HUDEP-2 (cell line): ENCODE measurements around the gene DTNB.

Experiments used
- DNase-seq, 76 experiments: peaks; one replicate each; lab custom pipeline; 2025; ENCODE audit not compliant: unreplicated experiment in 76 of 76; lab: John Stamatoyannopoulos, UW

Gene DTNB

DNA sequence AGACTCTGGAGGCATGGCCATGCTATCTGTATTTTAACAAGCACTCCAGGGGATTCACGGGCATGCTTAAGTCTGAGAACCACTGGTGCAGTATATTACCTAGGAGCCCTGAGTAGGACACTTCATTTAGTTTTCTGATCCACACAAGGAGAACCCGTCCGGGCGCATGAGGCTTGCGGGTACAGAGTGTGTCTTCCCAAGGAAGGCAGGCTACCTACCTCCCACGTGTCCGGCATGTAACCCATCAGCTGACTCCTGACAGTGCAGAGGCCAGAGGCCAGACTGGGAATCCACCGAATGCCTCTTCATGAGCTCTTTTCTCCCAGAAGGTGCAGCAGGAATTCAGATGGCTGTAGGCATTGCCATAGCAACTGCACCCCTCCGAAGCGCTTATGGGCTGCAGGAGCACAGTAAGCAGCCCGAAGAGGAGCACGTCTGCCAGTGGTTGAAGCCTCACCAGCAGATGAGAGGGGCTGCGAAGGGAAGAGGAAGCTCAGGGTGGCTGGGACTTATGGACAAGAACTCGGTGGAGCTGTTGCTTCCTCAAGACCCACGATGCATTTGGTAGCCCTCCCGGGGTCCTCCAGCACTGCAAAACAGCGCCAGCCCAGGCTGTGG is 297.9 kb downstream of the DTNB start:
- no peak for DNase-seq

DNA sequence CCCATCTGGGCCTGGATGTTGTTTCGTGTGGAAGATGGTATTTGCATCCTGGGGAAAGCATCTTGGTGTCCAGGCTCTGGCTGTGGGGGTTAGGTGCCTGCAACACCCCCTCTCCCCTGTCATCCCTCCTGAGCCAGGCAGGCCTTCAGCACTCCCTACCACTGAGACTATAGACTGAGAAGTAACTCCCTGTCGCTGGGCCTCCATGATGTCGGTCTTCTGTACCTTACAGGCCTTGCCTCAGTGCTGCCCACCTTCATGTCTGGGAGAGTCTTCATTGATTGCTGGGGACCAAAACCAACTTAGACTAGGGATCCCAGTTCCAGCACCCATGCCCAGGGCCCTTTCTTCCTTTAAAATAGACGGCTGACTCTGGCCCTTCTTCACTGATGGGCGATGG is 298.6 kb downstream of the DTNB start:
- no peak for DNase-seq

DNA sequence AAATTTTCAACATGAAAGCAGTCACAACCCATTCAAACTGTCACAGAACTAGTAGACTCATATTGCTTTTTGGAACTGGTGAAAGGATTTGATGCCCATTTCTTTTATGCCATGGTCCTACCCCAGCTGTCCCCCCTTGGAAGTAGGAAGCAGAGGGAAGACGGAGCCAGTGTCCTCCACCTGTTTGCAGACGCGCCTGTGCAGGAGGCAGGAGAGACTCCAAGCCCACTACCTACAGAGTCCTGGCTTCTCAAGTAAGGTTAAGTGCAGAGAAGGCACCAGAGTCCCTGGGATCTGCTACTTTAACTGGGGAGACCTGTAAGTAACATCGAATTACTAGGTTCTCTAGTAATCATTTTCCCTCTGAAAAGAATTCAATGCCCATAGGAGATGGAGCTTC is 299.0 kb downstream of the DTNB start:
- no peak for DNase-seq

DNA sequence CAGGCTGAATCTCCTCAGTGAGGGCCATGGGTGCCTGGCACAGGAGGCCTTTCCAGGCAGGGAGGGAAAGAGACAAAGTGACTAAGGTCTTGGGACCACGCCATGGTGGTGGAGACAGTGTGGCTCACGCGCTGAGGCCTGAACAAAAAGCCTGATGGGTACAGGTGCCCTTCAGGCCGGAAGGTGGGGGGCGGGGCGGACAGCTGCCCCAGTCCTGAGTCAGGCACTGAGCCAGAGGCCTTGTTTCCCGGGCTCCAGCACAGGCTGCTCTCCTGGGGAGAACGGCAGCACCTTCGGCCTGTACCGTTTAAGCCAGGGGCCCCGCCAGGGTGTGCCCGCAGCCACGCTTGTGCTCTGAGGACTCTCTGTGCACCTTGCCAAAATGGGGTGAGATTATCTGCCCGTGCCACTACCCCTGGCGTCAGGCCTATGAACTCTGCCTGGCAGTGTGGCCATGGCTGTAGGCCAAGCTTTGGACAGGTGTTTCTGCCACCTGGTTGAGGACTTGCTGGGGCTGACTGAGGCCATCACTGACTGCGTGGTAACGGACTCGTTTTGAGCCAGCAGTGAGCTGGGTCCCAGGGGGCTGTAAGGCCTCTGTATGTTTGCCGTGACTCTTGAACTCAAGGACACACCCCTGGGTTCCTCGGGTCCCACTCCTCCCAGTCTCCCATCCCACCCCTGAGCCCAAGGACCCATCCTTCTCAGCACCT is 300.0 kb downstream of the DTNB start:
- DNase-seq, result peak in 38 of 76 experiments; percentile 1 to 55 (median 24)

DNA sequence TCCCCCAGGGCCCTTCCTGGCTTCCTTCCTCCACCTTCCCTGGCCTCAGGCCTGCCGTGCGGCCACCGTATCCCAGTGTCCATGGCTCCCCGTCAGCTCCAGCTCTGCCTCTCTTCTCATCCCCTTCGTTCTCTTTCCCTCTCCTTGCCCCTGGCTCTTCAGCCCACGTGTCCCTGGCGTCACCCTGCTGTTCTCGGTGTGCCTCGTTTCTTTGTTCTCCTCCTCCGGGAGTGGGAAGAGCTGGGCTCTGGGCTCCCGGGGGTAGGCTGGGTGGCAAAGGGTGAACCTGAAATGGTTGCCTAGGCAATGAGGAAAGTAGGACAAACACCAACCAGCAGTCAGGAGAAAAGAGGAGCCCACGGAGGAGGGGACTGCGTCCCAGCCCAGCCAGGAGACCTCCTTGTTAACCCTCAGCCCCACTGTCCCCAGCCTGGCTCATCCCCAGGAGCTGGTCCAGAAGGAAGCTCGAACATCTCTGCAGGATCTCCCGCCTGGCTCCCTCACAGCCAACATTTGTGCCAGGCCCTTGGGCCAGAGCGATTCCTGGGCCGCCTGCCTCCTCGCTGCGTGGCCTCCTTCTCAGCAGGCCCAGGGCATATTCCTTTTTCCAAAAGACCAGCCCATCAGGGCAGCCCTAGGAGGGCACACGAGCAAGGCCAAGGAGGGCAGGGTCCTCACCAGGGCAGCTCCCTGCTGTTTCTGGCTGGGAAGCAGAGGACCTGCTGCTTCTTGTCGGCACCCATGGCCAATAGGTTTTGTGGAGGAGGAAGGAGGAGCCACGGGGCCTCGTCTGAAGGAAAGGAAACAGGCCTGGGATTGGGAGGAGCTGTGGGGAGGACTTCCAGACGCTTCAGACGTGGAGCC is 300.7 kb downstream of the DTNB start:
- no peak for DNase-seq

DNA sequence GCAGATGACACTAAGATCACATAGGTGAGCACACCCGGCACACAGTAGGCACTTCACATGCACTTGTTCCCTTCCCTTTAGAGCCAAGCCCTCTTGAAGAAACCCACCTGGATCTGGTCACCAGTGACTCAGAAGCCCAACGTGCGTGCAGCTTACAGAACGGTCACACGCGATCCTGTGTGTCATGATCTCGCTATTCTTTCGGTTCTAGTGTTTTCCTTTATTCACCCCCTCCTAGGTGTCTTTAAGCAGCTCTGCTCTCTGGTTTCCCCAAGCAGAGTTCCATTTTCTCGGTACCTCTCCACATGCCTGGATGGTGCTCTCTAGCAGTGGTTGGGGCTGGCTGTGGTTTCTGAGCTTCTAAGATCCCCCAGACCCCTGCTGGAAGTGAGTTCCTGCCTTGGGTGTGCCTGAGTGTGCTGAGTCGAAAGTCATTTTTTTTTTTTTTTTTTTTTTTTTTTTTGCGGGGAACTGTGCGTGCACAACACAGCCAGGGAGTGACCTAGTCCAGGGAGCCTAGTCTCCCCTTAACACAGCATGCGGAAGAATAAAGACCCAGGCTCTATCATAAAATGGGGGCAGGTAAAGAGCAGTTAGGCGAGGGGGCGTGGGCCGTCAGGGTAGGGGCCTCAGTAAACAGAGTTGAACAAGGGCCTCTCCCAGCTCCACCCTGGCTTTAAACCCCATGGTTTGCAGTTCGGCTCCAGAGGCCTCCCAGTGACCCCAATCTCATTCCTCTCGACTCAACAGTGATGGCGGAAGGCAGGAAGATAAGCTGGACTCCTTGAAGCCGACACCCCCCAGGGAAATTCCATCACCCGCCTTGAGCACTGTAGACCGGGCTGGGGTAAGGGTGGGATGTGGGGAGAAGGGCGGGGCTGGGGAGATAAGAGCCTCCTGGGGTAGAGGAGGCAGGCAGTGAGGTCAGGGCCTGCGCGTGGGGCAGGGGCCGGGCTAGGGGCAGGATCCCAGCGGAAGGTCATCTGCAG is 301.8 kb downstream of the DTNB start:
- no peak for DNase-seq

DNA sequence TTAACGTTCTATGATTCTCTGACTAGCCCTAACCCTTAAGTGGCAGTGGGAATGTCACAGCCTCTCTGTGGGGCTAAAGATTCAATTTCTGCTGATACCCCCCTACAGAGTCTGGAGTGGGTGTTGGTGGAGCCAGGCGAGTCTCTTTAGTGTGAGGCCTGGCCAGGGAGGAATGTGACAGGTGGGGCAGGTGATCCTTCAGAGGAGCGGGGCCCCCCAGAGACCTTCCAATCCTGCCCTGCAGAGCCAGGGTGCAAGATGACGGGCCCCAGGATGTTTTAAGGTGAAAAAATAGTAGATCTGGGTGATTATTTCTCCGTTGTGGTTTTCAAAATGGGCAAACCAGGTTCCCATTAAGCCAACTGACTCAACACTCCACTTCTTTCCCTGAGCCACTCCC is 303.5 kb downstream of the DTNB start:
- DNase-seq, result no peak

DNA sequence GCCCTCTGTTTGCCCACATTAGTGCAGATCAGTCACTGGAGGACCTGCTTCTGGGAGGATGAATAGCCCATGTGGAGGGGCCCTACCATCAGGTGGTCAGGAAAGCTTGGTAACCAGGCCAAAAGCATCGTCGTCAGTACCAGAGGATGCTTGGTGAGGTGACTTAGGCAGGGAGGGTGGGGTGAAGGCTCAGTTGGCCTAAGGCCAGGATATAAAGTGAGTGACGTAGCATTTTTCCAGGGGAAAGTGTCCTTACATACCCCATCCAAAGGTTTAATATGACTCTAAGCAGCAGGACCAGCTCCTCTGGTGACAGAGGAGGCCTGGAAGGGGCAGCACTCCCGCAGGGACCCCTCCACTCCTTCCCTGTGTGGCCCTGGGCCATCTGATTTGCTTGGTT is 303.9 kb downstream of the DTNB start:
- DNase-seq, result no peak

DNA sequence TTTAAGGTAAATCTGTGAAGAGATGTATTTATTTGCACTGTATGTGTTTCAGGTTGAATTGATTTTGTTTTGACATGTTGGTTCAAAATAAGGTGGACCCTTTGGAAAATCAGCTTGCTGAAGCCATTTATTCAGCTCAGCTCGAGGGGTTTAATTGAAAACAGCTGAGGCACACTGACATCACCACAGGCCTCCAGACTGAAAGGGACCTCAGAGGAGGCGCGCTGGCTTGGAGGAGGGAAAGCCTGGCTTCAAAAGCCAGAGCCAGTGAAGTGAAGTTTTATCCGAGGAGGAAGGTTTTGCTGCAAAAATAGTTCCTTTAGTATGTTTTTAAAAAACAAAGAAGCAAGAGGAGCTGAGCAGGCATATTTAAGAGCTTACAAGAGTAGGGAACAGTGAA is 304.7 kb downstream of the DTNB start:
- DNase-seq, result no peak

DNA sequence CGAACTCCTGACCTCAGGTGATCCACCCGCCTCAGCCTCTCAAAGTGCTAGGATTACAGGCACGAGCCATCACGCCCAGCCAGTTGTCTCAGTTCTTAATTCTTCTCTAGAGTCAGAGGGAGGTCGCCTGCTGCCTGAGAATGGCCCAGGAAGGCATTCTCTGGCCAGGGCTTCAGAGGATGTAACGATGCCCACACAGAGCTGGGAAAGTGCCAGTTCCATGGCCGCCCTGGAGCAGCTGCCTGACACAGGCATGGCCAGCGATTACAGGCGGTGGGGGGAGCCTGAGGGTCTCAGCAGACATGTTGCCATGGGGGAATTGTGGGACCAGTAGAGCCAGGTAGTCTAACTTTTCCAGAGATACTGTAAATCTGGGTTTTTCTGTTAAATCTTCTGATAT is 306.1 kb downstream of the DTNB start:
- DNase-seq, result no peak

DNA sequence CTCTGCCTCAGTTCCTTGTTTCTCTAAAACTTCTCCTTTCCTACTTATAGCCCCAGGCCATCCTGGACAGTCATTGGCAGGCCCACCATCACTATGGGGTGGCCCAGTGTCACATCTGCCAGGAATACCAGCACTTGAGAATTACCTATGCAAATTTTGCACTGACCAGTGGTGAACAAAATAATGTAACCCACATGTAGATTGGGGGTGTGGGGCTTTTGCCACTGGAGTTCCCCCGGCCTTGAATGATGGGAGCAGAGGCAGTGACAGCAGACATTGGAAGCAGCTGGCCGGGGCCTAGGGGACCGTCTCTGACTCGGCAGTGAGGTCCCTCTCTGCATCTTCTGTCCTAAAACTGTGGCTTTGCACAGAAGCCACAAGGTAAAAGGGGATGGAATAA is 306.7 kb downstream of the DTNB start:
- DNase-seq, result no peak

DNA sequence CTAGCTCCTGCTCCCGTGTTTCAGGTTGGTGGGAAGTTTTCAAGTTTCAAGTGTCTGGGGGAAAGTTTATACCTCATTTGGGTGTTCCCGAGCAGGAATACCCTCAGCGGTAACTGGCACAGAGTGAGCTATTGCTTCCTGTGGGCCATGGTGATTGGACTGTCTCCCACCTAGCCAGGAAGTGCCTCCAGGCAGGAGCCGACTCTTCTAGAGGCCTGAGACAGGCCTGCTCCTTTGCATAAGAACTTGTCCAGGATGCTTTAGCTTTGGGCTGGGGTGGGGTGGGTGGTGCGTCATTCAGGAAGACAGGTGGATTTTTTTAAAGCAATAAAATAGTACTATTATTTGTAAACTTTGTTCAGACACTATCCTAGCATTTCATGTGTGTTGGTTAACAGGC is 308.1 kb downstream of the DTNB start:
- DNase-seq, result no peak

DNA sequence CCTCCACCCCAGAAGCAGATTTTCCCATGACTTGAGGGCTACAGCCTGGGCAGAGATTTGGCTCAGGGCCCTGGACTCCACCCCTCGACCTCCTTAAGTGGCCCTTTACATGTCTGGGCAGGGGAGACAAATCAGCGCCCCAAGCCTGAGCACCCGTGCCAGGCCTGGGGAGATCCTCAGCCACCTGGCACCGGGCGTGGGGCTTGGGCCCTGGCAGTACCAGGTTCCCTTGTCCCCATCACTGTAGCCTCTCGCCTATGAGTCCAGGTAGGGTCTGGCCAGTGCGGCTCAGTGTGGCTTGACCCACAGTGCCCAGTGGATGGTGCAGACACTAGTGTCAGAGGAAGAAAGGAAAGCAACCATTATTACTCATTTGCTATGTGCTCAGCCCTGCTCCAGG is 309.6 kb downstream of the DTNB start:
- no peak for DNase-seq

DNA sequence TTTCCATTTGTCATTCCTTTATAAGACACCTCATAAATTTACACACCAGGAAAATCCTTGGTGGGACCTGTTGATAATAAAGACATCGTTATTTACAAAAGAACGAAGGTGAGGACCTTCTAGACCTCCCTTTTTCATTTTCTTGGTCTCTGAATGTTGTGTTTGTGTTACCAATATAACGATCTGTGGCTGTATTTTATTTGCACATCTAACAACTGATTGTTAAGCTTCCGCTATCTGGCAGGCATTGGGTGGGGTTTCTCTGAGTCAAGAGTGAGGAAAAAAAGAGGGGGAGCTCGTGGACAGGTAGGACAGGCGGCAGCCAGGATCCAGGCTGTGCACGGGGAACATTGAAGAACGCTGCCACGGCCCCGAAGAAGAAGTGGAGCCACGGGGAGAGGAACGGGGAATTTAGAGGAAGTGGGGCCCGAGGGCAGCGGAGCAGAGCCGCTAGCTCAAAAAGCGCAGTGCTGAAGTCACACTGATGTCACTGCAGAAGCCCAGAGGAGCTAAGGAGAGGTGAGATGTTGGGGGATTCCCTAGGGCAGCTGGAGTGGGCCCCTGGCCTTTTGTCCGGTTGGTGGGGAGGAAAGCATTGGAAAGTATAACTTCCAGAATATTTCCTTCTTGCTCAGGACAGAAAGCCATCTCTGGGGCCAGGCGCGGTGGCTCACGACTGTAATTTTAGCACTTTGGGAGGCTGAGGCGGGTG is 310.8 kb downstream of the DTNB start:
- DNase-seq, result peak in 6 of 76 experiments; percentile 4 to 34 (median 8)

DNA sequence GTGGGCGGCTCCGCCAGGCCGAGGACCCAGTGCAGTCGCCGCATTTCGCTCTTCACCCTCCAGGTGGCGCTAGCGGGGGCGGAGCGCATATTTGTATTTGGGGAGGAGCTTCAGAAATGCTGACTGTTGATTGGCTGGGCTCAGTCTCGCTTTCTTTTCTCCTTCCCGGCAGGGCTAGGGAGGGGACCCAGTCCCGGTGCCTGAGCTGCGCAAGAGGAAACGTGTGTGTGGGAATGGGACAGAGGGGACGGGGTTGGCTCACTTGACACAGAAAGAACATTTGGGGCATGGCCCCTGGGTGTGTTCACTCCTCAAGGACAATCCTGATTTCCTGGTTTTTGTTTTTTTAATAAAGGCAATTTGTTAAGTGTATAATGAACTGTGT is 311.3 kb downstream of the DTNB start:
- DNase-seq, result peak in 74 of 76 experiments; percentile 36 to 94 (median 84)

DNA sequence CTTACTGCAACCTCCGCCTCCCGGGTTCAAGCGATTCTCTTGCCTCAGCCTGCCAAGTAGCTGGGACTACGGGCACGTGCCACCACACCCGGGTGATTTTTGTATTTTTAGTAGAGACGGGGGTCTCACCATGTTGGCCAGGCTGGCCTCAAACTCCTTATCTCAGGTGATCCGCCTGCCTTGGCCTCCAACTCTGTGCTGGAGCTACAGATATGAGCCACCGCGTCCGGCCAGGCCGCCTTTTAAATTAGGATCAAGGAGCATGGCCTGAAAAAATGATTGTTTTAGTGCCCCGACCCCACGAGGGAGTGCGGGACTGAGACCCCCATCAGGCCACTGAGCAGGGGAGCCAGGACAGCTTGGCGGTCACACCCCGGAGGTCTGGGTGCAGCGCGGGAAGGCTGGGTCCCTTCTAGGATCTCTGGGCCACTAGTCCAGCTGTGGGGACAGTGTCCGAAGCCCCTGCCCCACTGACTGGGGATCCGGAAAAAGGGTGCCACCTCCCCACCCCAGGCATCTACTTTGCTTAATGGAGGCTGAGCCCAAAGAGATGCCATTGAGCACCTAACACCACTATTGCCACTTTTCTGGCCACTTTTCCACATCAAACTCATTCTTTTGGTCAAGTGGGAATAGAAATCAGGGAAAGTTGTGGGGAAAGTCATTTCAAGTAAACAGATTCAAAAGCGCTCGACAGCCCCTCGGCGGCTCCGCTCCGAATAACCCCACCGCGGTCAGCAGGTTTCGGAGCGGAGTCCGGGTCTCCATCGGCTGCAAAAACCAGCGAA is 311.9 kb downstream of the DTNB start:
- DNase-seq, result no peak

DNA sequence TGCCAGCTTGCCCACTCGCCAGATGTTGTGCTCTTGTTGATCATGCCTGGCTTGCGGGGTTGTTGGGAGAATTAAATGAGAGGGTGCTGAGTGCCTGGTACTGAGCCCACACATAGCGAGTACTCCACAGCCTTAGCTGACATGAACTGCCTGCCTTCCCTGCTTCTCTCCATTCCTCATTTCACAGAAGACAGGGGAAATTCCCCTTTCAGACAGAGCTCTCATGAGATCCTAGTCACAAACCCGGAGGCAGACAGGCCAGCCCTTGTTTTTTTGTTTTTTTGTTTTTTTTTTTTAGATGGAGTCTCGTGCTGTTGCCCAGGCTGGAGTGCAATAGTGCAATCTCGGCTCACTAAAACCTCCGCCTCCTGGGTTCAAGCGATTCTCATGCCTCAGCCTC is 314.5 kb downstream of the DTNB start:
- no peak for DNase-seq

DNA sequence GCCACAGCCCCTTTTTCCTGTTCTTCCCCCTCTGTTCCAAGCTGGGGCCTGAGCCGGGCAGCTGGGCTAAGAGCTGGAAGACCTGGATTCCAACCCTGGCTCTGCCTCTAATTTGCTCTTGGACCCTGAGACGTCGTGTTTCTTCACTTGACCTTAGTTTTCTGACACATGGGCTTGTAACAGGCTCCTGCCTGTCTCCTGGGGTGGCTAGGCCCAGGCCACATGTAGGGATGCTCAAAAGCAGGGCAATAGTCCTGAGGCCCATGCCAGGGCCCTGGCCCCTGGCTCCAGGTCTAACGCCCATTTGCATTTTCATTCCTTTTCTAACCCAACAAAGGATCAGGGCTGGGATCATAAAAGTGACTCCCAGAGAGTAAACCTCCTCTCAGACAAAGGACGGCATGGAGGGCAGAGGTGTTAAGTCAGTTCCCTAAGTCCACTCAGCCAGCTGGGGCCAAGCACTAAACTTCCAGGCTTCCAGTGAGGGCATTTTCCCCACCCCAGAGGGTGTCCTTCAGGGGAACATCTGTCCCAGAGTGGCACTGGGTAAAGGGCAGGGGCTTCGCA is 315.0 kb downstream of the DTNB start:
- DNase-seq, result no peak

DNA sequence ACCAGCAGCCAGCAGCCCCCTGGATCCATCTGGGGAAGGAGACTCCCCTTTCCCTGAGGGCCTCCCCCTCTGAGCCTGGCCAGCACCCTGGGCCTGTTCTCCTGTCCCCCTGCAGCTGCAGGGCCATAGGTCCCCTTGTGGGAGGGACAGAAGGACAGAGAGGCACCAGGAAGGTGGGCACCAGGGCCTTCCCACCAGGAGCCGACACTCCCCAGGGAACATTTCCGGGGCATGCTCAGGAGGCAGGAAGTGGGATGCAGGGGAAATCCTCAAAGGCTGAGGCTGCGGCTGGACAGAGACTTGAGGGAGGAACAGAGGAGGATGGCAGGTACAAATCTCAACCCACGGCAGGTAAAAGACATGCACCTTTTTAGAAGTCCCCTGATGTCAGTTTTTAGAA is 317.3 kb downstream of the DTNB start:
- no peak for DNase-seq
